ENCODE measurements around the gene CACNA2D4. TPM values are rescaled to one million over a fixed set of nuclear protein-coding genes. Genes with fewer than 3 reads are reported as not detected.
A peak's percentile ranks its signal among the peaks of the same experiment; 100 is the strongest.

The CACNA2D4 gene
- total and polyA plus RNA-seq, 8 donors, result 1.5 to 6.5 (median 1.9) TPM

- peaks cover 0 to 23% of the 10 kb centered on the region in 2 donors for H3K4me1 ChIP-seq
- H3K36me3 ChIP-seq, result no peaks in the 10 kb centered on the region
- no peak overlapping the region for H3K4me3 ChIP-seq
- intact Hi-C loops (cut with DNase I), result no loop called here
- H3K27ac ChIP-seq, result no peak overlapping the region
- DNase-seq (peak in 1 of 4 donors; percentile 78), ATAC-seq (no peak)
- H3K27me3 ChIP-seq, result no peaks in the 10 kb centered on the region
- TF ChIP-seq CTCF (IDR thresholded peaks at IDR 0.05), result peak in 1 of 2 donors; percentile 59
- H3K9me3 ChIP-seq, result no peaks in the 10 kb centered on the region
Measured at GRCh38 chr12:1800401-1801302, 117.8 kb downstream of the CACNA2D4 start.

- no peak for ATAC-seq
- Histone ChIP-seq H3K27ac (no peak overlapping the region), H3K4me1 (peaks cover 0 to 30% of the 10 kb centered on the region in 2 donors), H3K36me3 (no peaks in the 10 kb centered on the region), H3K4me3 (no peak overlapping the region), H3K9me3 (no peaks in the 10 kb centered on the region), H3K27me3 (no peaks in the 10 kb centered on the region)
- peak in 1 of 4 donors; percentile 67 for DNase-seq
- no peak for TF ChIP-seq CTCF (IDR thresholded peaks at IDR 0.05)
- intact Hi-C loops (cut with DNase I), result loop anchor here (5.0 to 10.0 kb wide), 4 partner anchors 135 to 235 kb away; no protein-coding TSS in a partner anchor
Measured at GRCh38 chr12:1799882-1800400, 118.5 kb downstream of the CACNA2D4 start.

- no peak for ATAC-seq
- H3K36me3 ChIP-seq, result no peaks in the 10 kb centered on the region
- H3K27ac ChIP-seq, result no peak overlapping the region
- no peaks in the 10 kb centered on the region for H3K27me3 ChIP-seq
- peak in 1 of 4 donors; percentile 68 for DNase-seq
- H3K4me3 ChIP-seq, result no peak overlapping the region
- intact Hi-C loops (cut with DNase I), result loop anchor here (5.0 to 10.0 kb wide), 4 partner anchors 136 to 236 kb away; no protein-coding TSS in a partner anchor
- no peak for TF ChIP-seq CTCF (IDR thresholded peaks at IDR 0.05)
- peaks cover 0 to 29% of the 10 kb centered on the region in 2 donors for H3K4me1 ChIP-seq
- H3K9me3 ChIP-seq, result no peaks in the 10 kb centered on the region
Measured at GRCh38 chr12:1799051-1799881, 119.2 kb downstream of the CACNA2D4 start.

- Histone ChIP-seq H3K4me1 (peaks cover 0 to 29% of the 10 kb centered on the region in 2 donors), H3K4me3 (no peak overlapping the region), H3K27ac (peak overlapping the region in 1 of 2 donors; percentile 23), H3K36me3 (no peaks in the 10 kb centered on the region), H3K27me3 (no peaks in the 10 kb centered on the region), H3K9me3 (no peaks in the 10 kb centered on the region)
- no peak for ATAC-seq
- TF ChIP-seq CTCF (IDR thresholded peaks at IDR 0.05), result no peak
- peak in 1 of 4 donors; percentile 68 for DNase-seq
- intact Hi-C loops (cut with DNase I), result loop anchor here (5.0 to 10.0 kb wide), 4 partner anchors 136 to 236 kb away; no protein-coding TSS in a partner anchor
Measured at GRCh38 chr12:1798641-1799020, 119.8 kb downstream of the CACNA2D4 start.
